GM19438 (cell line): Measurements from ENCODE around the gene CHERP.
"Not testable (repeated sequence)": the region's sequence is repeated elsewhere in the genome, so short reads cannot be mapped to it uniquely, and the experiment has no call there.

Experiments
- ATAC-seq: cut with Tn5 transposase; IDR thresholded peaks from one replicate; pipeline ENCODE4 v1.9.1; 2021; ENCODE audit warnings: low read depth; ENCODE audit not compliant: unreplicated experiment

Gene CHERP

GRCh38 chr19:16520986-16521624 lies 21.1 kb downstream of the CHERP start:
- no peak for ATAC-seq

GRCh38 chr19:16520074-16520973 lies 21.9 kb downstream of the CHERP start:
- ATAC-seq, result no peak

- no peak for ATAC-seq
Measured at GRCh38 chr19:16519230-16519687, 23.0 kb downstream of the CHERP start.

DNA sequence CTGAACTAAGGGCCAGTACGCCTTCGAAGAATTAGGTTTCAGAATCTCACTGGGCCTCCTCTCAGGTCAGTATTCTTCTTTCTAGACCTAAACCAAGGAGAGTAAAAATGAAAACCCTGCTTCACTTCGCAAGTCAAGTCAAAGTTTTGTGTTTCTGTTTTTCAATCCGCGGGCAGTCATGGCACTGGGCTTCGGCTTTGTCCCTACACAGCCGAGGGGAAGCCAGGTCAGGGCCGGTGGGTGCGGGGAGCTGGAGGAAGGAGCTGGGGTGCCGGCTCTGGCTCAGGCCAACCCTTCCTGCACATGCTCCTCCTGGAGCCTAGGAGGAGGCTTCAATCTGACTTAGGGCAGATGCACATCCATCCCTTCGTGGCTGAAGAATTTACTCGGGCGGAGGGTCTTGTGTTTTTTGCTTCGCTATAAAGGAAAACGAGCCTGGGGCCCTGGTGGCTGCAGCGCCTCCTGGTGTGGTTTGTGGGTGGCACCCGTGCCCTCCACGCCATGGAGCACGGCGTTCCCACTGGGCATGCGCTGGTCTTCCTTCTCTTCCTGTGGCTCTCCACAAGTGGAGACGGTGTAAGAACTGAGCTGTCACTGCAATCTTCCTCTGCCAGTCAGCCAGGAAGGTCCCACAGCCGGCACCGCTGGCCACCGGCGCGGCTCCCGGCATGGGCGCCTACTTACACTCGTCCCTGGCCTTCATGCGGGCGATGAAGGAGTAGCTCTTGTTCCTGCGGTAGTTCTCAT lies 23.6 kb downstream of the CHERP start:
- ATAC-seq, result no peak

DNA sequence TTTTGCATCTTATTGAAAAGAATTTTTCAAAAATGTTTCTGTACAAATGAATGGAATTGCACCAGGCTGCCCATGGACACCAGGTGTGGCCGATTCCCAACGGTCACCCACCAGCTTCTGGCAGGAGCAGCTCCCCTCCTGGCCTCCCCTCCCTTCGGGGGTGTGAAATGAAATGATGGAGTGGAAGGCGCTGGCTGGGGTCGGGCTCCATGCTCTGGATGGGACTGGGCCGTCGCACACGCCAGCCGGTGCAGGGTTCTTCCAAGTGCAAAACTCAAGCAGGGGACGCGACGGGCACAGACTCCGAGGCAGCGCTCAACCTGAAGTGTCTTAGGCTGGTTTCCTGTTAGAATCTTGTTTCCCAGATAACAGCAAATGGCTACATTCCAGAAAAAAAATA lies 24.2 kb downstream of the CHERP start:
- no peak for ATAC-seq

DNA sequence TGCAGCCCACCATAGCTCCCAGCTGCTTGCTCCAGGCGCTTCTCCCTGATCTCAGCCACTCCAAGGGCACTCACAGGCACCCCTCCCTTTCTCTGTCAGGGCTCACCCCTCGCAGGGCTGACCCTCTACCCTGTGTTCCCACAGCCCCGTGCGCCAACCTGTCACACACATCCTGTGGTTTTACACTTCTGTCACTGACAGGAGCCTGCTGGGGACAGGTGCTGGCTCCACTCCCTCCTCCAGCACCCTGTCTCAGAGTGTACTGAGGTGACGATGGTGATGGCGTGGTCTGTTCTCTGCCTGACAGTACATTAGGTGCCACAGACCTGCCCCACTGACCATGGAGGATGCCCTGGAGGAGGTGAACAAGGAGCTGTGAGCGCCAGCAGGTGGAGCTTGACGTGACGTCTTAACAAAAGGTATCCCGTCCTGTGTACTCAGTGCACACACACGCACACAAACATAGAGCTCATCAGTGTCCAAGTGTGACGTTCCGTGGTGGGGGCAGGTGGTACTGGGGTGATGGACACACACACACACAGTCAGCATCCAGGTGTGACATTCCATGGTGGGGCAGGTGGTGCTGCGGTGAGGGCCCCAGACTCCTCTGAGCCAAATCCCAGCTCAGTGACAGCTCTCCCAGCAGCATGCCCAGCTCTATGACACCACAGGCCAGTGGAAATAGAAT lies 25.2 kb downstream of the CHERP start:
- no peak for ATAC-seq

DNA sequence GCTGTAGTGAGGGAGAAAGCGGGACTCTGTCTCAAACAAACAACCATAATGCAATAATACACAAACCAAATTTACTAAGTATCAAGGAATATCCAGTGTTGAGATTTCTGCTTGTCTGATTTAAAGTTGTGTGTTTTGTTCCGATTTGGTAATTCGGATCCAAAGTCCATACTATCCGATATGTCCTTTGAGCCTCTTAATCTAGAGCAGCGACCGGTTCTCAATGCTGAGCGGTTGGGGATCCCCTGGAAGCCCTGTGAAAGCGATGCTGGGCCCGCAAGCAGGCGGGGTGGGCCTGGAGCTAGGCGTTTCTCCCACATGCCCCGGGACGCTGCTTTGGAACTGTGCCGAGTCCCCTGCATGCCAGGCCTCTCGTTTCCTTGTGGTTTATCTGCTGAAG lies 25.9 kb downstream of the CHERP start:
- ATAC-seq, result no peak

DNA sequence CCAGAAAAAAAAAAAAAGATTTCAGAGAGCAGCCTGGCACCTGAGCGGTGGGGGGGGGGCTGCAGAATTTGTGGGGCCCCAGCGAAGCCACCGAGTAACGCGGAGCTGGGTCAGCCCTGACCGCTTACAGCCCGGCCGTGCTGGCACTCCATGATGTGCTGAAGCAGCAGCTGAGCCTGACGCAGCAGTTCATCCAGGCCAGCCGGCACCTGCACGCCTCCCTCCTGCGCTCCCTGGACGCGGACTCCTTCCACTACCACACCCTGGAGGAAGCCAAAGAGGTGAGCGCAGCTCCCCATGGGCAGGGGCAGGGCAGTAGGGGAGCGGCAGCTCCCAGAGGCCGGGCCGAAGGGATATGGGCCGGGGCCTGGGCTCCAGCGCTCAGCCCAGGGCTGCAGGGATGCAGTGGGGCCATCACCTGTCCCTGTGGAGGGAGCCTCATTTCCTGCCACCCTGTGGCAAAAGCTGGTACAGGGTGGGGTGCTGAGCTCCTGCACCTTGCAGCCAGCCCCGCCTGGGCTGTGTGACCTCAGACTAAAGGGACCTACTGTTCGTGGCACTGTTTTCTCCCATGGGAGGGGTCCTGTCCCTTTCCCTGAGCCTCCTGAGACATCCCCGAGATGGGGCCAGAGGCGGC lies 27.7 kb downstream of the CHERP start:
- ATAC-seq, result no peak

DNA sequence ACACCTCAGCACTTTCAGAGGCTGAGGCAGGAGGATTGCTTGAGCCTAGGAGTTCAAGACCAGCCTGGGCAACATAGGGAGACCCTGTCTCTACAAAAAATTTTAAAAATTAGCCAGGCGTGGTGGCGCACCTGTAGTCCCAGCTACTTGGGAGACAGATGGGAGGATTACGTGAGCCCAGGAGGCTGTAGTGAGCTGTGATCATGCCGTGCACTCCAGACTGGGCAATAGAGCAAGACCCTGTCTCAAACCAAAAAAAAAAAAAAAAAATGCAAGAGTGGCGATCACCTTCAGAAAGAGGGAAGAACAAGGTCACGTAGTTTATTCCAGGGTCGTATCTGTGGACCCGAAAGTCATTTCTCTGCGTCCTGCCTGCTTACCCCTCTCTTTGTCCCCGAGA lies 29.6 kb downstream of the CHERP start:
- not testable (repeated sequence) for ATAC-seq

DNA sequence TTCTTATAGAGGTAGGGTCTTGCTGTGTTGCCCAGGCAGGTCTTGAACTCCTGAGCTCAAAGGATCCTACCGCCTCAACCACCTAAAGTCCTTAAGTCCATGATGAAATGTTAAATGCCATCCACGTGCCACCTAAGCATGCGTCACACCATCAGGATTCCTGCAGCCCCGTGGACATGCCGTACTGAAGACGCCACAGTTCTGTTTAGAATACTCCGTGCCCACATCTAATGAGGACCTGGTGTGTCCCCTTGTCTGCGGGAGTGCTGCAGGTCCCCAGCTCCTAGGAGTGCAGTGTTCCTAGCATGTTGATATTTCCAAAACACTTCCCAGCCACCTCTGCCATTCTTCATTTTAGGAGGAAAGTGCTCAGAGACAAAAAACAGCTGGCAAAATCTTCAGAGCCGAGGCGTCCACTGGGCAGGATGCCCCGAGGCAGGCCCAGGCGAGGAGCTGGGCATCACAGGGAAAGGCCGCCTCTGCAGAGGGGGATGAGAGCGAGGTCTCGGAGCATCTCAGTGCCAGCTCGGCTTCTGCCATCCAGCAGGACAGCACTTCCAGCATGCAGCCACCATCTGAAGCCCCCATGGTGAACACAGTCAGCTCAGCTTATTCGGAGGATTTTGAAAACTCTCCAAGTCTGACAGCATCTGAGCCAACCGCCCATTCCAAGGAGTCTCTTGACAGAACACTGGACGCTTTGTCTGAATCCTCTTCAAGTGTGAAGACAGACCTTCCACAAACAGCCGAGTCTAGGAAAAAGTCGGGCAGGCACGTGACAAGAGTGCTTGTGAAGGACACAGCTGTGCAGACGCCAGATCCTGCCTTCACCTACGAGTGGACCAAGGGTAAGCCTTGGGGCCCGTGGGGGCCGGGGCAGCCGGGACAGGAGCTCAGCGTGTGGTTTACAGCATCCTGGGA lies 32.8 kb downstream of the CHERP start:
- ATAC-seq, result no peak

- no peak for ATAC-seq
Measured at GRCh38 chr19:16508546-16508945, 33.7 kb downstream of the CHERP start.

DNA sequence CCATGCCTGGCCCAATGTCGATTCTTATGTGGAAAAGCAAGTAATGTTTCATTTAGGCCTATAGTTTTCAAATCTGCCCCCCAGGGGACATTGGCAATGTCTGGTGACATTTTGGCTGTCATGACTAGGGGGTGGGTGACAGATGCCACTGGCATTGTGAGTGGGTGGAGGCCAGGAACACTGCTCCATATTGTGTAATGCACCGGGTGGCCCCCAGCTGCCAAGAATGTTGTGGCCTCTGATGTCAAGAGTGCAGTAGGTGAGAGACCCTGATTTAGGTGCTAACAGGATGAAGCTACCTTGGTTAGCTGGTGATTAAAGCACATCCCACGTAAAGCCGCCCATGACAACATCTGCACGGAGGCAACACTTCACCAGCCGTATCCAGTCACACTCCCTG lies 35.3 kb downstream of the CHERP start:
- ATAC-seq, result no peak

DNA sequence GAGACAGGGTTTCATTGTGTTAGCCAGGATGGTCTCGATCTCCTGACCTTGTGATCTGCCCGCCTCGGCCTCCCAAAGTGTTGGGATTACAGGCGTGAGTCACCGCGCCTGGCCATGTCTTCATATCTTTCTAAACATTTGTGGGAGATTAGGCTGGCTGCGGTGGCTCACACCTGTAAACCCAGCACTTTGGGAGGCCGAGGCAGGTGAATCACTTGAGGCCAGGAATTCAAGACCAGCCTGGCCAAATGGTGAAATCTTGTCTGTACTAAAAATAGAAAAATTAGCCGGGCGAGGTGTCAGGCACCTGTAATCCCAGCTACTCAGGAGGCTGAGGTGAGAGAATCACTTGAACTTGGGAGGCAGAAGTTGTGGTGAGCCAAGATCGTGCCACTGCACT lies 36.1 kb downstream of the CHERP start:
- ATAC-seq, result not testable (repeated sequence)

GRCh38 chr19:16504271-16504670 lies 38.0 kb downstream of the CHERP start:
- ATAC-seq, result no peak

DNA sequence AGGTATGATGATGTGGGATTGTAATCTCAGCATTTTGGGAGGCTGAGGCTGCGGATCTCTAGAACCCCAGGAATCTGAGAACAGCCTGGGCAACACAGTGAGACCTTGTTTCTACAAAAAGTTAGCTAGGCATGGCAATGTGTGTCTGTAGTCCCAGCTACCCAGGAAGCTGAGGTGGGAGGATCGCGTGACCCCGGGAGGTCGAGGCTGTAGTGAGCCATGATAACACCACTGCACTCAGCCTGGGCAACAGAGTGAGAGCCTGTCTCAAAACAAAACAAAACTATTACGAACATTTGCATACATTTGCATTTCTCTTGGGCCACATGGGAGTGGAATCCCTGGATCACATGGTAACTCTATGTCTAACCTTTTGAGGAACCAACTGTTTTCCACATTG lies 44.4 kb downstream of the CHERP start:
- ATAC-seq, result no peak

DNA sequence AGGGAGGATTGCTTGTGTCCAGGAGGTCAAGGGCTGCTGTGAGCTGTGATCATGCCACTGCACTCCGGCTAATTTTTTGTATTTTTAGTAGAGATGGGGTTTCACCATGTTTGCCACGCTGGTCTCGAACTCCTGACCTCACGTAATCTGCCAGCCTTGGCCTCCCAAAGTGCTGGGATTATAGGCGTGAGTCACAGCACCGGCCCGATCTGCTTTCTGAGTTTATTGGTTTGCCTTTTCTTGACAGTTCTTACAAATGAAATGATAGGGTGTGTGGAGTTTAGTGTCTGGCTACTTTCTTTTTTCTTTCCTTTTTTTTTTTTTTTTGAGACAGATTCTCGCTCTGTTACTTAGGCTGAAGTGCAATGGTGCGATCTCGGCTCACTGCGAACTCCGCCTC lies 45.2 kb downstream of the CHERP start:
- ATAC-seq, result no peak

DNA sequence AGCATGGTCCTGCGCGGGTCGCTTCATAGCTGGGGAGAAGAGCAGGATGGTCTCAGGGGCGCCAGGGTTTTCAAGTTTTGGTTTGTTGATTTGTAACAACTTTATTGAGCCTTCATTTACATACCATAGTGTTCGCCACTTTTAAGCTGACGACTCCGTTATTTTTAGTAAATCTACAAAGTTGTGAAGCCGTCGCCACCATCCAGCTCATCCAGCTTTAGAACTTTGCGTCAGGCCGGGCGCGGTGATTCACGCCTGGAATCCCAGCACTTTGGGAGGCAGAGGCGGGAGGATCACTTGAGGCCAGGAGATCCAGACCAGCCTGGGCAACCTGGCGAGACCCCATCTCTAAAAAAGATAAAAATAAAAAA lies 45.6 kb downstream of the CHERP start:
- no peak for ATAC-seq

- ATAC-seq, result peak; percentile 97
Measured at GRCh38 chr19:16495982-16496612, 46.1 kb downstream of the CHERP start, which contains the start of the genes C19orf44 and CALR3. Gene C19orf44, plus strand, starts transcription at chr19:16496394. Its CDS starts 4,399 bp downstream, at chr19:16500793. Gene CALR3, minus strand, starts transcription at chr19:16496167. Its CDS starts 38 bp downstream, at chr19:16496129.
